GM19438 (cell line): ENCODE results near the gene ZBED1.
"Not testable (repeated sequence)": the region's sequence is repeated elsewhere in the genome, so short reads cannot be mapped to it uniquely, and the experiment has no call there.

Source experiments
- ATAC-seq: cut with Tn5 transposase; IDR thresholded peaks from one replicate; pipeline ENCODE4 v1.9.1; 2021; ENCODE audit warnings: low read depth; ENCODE audit not compliant: unreplicated experiment

The ZBED1 gene

DNA sequence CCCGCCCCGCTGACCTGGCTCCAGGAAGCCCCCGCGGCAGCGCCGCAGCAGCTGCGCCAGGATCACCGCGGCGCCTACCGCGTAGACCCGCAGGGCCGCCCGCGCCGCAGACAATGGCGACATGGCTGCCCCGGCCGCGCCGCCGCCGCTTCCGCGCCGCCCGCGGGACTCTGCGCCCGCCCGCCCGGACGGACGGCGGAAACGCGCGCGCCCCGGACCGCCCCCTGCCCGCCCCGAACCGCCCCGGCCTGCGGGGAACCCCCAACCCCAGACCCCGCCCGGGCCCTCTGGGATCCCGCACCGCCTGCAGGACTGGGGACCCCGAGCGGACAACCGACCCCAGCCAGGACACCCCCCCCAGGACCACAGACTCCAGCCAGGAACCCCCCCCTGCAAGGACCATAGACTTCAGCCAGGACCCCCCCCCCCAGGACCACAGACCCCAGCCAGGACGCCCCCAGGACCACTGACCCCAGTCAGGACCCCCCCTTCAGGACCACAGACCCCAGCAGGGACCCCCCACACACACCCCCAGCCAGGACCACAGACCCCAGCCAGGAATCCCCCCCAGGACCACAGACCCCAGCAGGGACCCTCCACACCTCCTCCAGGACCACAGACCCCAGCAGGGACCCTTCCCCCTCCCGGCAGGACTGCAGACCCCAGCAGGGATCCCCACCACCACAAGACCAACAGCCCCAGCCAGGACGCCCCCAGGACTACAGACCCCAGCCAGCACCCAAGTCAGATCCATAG, at the start of gene ZBED1, which contains the start of gene DHRSX:
TSS of gene ZBED1 (minus strand) at position 174 of the 756 bp plus-strand sequence. CDS start 10,257 bp downstream, outside the sequence.
TSS of gene DHRSX (minus strand) at position 174 of the 756 bp plus-strand sequence. CDS start at position 123, 51 bp downstream.
- peak; percentile 61 for ATAC-seq

DNA sequence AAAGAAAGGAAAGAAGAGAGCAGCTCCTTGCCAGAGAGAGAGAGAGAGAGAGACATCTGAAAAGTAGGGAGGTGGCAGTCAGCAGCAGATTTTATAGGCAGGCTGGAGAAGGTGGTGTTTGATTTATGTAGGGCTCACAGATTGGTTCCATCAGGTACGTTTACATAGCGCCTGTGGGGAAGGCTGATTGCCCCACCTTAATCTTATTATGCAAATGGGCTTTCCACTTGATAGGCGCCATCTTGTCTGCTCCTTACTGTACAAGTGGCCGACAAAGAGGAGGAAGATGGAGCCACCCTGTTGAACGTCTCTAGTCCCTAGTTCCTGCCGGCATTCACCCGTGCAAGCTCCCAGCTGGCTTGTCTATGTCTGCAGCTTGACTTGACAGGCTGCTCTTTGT, 49.1 kb upstream of the ZBED1 start:
- ATAC-seq, result no peak

DNA sequence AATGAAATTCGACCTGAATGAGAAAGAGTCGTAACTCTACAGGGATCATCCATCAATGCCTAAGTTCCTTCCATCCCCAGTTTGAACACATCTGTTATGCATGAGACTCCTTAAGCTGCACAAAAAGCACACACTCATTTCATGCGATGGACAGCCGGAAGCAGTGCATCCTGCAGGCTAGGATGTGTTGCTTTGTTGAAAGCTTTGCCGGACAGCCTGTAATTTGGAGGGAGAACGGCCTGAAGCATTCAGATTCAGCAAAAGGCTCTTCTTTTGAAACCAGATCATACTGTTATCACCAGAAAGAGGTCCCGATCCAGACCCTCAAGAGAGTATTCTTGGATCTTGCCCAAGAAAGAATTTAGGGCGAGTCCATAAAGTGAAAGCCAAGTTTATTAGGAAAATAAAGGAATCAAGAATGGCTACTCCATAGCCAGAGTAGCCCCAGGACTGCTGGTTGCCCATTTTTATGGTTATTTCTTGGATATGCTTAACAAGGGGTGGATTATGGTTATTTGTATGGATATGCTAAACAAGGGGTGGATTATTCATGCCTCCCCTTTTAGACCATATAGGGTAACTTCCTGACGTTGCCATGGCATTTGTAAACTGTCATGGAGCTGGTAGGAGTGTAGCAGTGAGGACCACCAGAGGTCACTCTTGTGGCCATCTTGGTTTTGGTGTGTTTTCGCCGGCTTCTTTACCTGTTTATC, 48.1 kb upstream of the ZBED1 start:
- ATAC-seq, result no peak

DNA sequence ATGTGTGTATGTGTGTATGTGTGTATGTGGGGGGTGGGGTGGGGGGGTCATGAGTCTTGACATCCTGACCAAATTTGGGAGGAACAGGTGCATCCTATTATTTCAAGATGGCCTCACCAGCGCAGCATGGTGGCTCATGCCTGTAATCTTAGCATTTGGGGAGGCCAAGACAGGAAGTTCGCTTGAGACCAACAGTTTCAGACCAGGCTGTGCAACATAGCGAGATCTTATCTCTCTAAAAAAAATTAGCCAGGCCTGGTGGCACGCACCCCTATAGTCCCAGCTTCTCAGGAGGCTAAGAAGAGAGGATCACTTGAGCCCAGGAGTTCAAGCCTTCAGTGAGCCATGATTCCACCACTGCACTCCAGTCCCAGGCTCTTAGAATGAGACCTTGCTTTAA, 47.0 kb upstream of the ZBED1 start:
- no peak for ATAC-seq

DNA sequence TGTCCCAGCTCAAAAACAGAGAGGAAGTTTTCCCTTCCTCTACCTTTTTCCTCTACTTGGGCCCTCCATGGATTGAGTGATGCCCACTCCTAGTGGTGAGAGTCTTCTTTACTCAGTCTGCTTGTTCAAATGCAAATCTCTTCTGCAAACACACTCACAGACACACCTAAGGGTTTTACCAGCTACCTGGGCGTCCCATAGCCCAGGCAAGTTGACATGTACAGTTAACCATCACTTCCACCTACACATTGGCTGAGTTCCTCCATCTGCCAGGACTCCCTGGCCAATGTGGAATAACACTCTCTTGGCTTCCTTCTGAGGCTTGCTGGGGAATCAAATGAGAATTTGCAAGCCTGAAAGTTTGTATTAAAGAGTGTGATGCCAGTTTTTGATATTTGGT, 45.7 kb upstream of the ZBED1 start:
- no peak for ATAC-seq

DNA sequence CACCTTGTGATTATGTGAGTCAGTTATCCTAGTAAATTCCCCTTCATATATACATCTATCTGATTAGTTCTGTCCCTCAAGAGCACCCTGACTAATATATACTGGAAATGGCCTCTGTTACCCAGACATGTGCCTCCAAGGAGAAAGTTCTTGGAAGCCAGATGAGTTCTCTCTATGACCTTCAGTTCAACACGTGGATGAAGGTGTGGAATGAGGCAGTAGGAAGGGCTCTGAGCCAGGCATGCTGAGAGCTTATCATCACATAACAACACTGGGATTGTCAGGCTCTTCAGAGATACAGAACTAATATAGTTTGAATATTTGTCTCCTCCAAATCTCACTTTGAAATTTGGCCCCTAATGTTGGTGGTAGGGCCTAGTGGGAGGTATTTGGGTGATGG, 44.4 kb upstream of the ZBED1 start:
- no peak for ATAC-seq

DNA sequence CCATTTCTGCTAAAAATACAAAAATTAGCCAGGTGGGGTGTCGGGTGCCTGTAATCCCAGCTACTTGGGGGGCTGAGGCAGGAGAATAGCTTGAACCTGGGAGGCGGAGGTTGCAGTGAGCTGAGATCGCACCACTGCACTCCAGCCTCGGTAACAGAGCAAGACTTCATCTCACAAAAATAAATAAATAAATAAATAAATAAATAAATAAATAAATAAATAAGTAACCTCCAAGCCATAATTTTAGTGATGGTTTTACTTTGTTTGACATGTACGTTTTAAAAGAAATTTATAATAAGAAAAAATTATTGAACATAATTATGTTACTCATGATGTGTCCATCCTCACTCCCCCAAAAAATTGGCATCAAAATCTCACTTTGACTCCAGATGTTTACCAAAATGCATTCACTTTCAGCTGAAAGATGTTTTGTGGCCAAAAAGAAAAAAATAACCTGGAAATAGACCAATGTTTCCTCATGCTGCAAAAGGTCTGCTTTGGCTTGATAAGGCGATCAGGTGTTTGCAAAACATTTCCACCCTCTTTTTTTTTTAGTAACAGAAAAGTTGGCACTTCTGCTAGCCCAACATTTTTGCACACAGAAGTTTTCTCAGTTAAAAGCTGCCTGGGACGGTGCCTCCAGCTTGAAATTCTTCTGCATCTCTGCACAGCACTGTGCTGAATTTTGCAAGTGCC, 42.2 kb upstream of the ZBED1 start:
- no peak for ATAC-seq

DNA sequence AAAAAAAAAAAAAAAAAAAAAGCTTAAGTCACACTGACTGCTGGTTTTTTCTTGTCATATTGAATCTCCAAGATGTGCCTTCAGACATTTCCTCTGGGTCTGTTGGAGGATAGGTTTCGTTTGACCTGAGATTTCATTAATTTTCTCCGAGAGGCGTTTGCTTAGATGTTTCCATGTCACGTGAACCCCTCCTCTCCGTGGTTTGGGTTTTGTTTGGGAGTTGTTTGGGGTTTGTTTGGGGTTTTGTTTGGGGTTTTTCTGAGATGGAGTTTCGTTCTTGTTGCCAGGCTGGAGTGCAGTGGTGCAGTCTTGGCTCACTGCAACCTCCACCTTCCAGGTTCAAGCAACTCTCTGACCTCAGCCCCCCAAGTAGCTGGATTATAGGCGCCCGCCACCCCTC, 40.8 kb upstream of the ZBED1 start:
- ATAC-seq, result no peak

DNA sequence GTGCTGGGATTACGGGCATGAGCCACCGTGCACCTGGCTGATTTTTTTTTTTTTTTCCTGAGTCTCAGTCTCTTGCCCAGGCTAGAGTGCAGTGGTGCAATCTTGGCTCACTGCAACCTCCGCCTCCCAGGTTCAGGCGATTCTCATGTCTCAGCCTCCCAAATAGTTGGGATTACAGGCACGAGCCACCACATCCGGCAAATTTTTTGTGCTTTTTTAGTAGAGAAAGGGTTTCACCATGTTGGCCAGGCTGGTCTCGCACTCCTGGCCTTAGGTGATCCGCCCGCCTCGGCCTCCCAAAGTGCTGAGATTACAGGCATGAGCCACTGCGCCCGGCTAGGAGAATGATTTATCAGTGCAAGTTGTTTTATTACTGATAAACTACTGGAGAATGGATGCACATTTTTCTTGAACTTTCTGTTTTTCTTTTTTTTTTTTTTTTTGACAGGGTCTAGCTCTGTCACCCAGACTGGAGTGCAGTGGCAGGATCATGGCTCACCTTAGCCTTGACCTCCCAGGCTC, 39.7 kb upstream of the ZBED1 start:
- no peak for ATAC-seq

DNA sequence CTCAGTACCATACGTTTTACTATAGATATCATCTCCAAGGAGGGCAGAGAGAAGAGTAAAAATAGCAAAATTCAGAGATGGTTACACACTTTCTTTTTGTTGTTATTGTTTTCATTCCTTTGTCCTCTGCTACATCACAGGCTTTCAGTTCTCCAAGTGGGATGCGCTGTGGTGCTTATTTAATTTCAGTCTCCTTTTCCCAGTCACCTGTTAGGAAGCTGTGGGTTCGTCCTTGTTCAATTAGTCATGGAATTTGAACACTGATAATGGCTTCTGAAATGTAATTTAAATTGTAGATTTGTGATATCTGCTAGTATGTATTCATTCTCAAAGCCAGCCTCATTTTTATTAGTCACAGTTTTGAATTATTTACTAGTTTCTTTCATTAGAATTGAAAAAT, 38.8 kb upstream of the ZBED1 start:
- ATAC-seq, result no peak

DNA sequence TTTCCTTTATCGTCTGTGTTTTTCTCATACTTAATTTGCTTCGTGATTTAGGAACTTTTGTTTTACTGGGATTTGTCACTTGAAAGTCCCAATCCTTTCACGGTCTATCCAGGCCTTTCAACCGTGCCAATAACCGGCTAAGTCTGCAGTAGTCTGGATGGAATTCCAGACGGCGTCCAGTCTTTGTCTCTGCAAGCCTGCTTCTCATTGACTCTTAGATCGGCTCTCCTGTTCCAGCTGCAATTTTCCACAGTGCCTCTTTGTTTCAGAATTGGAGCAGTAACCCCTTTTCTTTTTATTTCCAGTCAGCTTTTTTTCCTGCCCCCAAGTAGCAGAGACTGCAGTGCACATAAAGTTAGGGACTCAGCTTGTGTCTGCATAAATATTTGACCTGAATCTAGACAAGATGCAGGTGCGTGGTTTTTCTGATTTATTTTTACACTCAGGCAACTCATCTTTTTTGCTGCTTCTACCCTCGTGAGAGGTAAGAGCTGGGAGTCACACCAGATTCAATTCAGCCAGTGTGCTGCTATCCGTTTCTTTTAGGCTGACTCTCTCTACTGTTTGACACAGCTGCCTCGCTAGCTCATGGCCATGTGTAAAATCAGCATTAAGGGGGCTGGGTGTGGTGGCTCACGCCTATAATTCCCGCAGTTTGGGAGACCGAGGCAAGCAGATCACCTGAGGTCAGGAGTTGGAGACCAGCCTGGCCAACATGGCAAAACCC, 37.4 kb upstream of the ZBED1 start:
- no peak for ATAC-seq

DNA sequence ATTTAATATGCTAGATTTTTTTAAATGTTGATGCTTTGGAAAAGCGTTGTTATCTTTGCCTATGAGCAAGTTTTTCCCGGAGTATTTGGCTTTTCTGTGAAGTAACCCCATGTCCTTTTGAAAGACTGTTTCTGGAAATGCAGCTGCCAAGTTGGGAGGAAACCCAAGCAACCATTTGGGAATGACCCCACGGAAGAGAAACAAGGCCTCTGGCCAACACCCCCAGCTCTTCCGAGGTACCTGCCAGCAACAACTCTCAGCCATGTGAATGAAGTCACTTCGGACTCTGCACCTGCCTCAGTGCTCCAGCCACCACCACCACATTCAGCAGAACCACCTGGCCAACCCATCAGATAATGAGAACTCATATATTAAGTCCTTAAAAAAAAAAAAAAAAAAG, 36.2 kb upstream of the ZBED1 start:
- no peak for ATAC-seq

DNA sequence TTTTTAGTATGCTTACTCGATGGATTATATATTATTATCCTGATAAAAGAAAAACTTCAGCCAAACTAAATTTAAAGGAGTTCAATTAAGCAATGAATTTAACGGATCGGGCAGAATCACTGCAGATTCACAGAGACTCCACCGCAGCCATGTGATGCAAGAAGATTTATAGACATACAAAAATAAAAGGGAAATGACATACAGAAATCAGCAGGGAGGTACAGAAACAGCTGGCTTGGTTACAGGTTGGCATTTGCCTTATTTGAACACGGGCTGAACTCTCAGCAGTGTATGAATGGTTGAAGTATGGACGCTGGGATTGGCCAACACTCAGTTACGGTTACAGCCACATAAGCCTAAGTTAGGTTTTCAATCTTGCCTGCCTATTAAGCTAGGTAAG, 35.4 kb upstream of the ZBED1 start:
- no peak for ATAC-seq

DNA sequence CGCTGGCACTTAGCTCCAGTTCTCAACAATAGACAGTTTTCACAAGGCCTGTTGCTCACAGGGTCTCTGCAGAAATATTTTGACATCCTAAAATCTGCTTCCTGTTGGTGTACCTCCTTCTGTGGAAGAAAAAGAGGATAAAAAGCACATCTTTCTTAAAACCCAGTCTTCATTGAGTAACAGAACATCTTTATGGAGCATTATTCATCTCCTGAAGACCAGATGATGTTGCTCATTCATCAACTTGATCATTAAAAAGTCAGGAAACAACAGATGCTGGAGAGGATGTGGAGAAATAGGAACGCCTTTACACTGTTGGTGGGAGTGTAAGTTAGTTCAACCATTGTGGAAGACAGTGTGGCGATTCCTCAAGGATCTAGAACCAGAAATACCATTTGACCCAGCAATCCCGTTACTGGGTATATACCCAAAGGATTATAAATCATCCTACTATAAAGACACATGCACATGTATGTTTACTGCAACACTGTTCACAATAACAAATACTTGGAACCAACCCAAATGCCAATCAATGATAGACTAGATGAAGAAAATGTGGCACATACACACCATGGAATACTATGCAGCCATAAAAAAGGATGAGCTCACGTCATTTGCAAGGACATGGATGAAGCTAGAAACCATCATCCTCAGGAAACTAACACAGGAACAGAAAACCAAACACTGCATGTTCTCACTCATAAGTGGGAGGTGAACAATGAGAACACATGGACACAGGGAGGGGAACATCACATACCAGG, 33.7 kb upstream of the ZBED1 start:
- not testable (repeated sequence) for ATAC-seq

DNA sequence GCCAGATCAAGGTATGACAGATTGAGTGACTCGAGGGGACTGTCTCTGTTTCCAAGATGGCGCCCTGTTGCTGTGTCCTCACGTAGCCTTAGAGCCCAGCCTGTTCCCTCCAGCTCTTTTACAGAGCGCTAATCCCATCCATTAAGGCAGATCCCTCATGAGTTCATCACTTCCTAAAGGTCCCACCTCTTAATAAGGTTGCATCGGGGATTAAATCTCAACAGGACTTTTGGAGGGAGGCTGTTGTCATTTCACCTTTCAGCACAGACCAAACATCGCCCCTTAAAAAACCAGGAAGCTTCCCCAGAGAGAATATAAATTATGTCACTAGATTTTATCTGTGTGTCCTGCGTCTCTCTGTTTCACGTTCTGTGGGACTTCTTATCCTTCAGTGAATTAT, 32.6 kb upstream of the ZBED1 start:
- no peak for ATAC-seq

DNA sequence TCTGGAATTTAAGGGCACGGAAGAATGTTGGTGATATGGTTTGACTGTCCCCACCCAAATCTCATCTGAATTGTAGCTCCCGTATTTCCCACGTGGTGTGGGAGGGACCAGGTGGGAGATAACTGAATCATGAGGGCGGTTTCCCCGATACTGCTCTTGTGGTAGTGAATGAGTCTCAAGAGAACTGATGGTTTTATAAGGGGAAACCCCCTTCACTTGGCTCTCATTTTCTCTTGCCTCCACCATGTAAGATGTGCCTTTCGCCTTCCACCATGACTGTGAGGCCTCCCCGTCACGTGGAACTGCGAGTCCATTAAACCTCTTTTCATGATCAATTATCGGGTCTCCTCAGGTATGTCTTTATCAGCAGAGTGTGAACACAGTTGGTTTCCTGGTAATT, 25.6 kb upstream of the ZBED1 start:
- no peak for ATAC-seq

DNA sequence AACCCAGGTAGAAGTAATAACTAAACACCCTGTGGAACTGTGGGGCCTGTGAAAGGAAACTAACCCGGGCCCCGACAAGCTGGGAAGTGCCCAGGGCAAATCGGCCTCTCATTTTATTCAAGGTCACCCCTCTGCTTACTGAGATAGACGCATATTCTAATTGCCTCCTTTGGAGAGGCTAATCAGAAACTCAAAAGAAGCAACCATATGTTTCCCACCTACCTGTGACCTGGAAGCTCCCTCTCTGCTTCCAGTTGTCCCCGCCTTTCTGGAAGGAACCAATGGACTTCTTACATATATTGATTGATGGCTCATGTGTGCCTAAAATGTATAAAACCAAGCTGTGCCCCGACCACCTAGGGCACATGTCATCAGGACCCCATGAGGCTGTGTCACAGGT, 23.1 kb upstream of the ZBED1 start:
- ATAC-seq, result no peak

DNA sequence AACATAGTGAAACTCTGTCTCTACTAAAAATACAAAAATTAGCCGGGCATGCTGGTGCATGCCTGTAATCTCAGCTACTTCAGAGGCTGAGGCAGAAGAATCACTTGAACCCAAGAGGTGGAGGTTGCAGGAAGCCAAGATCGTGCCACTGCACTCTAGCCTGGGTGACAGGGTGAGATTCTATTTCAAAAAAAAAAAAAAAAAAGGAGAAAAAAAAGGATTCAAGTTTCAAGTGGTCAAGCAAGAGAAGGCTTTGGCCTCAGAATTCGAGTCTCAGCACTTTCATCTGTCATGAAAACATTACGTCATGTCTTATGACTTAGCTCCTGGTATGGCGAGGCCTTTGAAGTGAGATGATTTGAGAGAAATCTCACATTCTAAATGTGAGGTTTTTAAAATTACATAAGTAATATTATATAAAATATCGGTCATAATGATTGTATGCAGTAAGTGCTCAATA, 21.2 kb upstream of the ZBED1 start:
- no peak for ATAC-seq

DNA sequence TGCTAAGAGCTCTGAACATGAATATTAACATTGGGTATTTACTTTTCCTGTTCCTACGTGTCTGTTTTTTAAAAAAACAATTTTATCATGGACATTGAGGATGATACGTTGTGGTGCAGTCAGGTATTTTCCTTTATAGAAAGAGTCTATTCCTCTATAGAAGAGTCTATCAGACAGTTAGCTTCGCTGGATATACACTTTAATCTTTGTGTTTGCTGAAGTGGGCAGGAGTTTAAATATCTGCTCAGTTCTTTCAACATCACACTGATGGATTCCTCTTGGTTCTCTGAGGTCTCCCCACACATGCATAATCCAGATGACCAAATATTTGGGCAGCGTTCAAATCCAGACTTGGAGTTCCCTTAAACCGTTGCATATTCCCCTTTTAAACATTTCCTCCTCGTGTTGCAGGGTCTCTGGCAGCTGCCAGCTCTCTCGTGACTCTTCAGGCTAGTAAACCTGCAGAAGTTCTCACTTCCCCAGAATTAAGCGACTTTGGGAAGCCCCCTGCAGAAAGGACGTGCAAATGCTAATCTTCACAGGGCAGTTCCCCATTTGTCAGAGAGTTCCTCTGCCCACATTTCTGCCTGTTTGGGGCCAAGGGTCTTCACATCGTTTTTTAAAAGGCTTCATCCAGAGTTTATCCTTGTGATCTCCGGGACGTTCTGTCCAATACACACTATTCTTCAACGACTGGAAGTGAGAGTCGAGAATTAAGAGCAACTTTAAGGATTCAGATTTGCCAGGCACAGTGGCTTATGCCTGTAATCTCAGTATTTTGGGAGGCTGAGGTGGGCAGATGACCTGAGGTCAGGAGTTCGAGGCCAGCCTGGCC, 20.5 kb upstream of the ZBED1 start:
- ATAC-seq, result no peak
